Activated B cell treated with CpG ODN at 0.5 μM for 24 hours (primary cell): ENCODE measurements around the gene TLE3. TPM values are rescaled to one million over a fixed set of nuclear protein-coding genes. Genes with fewer than 3 reads are reported as not detected.

Source experiments
- ATAC-seq: fragments of 200-7000 bp; cut with Tn5 transposase; one replicate; pipeline ENCODE4 v1.10.0; 2021; ENCODE audit warnings: low read depth, mild to moderate bottlenecking, moderate library complexity
- CTCF ChIA-PET: fragments of 350-600 bp; sonication (Branson Sonifier 250); formaldehyde crosslinking; loops from one replicate; lab custom pipeline; 2021; ENCODE audit warnings: antibody characterized with exemption; lab: Charles Lee
- POLR2A ChIA-PET: fragments of 350-600 bp; sonication (Branson Sonifier 250); formaldehyde crosslinking; loops from one replicate; lab custom pipeline; 2021; ENCODE audit warnings: antibody characterized with exemption; lab: Charles Lee
- DNase-seq: peaks from one replicate; pipeline ENCODE4 v3.0.0; 2022
- H3K27ac Mint-ChIP-seq: one replicate; pipeline ENCODE4 v1.8.0; 2020; ENCODE audit warnings: mixed read lengths
- H3K27me3 Mint-ChIP-seq: one replicate; pipeline ENCODE4 v1.8.0; 2021; ENCODE audit warnings: mixed read lengths
- H3K36me3 Mint-ChIP-seq: one replicate; pipeline ENCODE4 v1.8.0; 2021; ENCODE audit warnings: low read depth, mixed read lengths
- H3K4me1 Mint-ChIP-seq: one replicate; pipeline ENCODE4 v1.8.0; 2021; ENCODE audit warnings: mixed read lengths
- H3K4me3 Mint-ChIP-seq: one replicate; pipeline ENCODE4 v1.8.0; 2020; ENCODE audit warnings: mild to moderate bottlenecking, mixed read lengths
- H3K9me3 Mint-ChIP-seq: one replicate; pipeline ENCODE4 v1.8.0; 2020; ENCODE audit warnings: mixed read lengths
- CTCF ChIP-seq: fragments of 200-600 bp; IDR thresholded peaks from one replicate; pipeline ENCODE4 v1.8.0; 2022; ENCODE audit warnings: antibody characterized with exemption, mild to moderate bottlenecking
- intact Hi-C: fragments of 100-400 bp; cut with micrococcal nuclease; formaldehyde crosslinking; loops from one replicate; pipeline ENCODE4 v1.15.1; 2024
- total RNA-seq: library from RNA; stranded (reverse); gene quantifications from 2 replicates; pipeline ENCODE4 v1.2.3, GENCODE V29; 2022

The TLE3 gene
- total RNA-seq, 1 donor from 2014 or later = 110 TPM

- Mint-ChIP-seq H3K27ac (no peak overlapping the region), H3K4me3 (no peak overlapping the region), H3K4me1 (peaks cover 4% of the 10 kb centered on the region), H3K27me3 (no peaks in the 10 kb centered on the region), H3K9me3 (no peaks in the 10 kb centered on the region), H3K36me3 (peaks cover 95% of the 10 kb centered on the region)
- intact Hi-C loops = no loop called here
- ATAC-seq = no peak
- ChIA-PET POLR2A (interaction anchor here (1.6 kb wide), 1 partner anchor 12 kb away, joined by 5 read pairs; no protein-coding TSS in a partner anchor), CTCF (no interaction called here)
- DNase-seq = no peak
- TF ChIP-seq CTCF = no peak
These were observed 43.9 kb downstream of the TLE3 start for GRCh38 chr15:70053716-70054229.

- CTCF ChIA-PET = no interaction called here
- no peak for TF ChIP-seq CTCF
- POLR2A ChIA-PET = interaction anchor here (1.6 kb wide), 1 partner anchor 11 kb away, joined by 5 read pairs; no protein-coding TSS in a partner anchor
- DNase-seq (no peak), ATAC-seq (no peak)
- intact Hi-C loops = no loop called here
- Mint-ChIP-seq H3K4me3 (no peak overlapping the region), H3K27ac (no peak overlapping the region), H3K27me3 (no peaks in the 10 kb centered on the region), H3K9me3 (no peaks in the 10 kb centered on the region), H3K36me3 (peaks cover 94% of the 10 kb centered on the region), H3K4me1 (peaks cover 4% of the 10 kb centered on the region)
These were observed 44.6 kb downstream of the TLE3 start for GRCh38 chr15:70053001-70053715.

- H3K4me1 Mint-ChIP-seq = peaks cover 9% of the 10 kb centered on the region
- intact Hi-C loops = no loop called here
These were observed 45.6 kb downstream of the TLE3 start for GRCh38 chr15:70051948-70052633.

GRCh38 chr15:70050970-70051369 lies 46.7 kb downstream of the TLE3 start:
- Mint-ChIP-seq H3K4me3 (no peak overlapping the region), H3K36me3 (peaks cover 95% of the 10 kb centered on the region), H3K9me3 (no peaks in the 10 kb centered on the region), H3K27ac (no peak overlapping the region), H3K4me1 (peaks cover 11% of the 10 kb centered on the region), H3K27me3 (no peaks in the 10 kb centered on the region)
- DNase-seq = no peak
- TF ChIP-seq CTCF = no peak
- ATAC-seq = no peak
- ChIA-PET POLR2A (no interaction called here), CTCF (interaction anchor here (1.2 kb wide), 1 partner anchor 49 kb away, joined by 3 read pairs; no protein-coding TSS in a partner anchor)
- intact Hi-C loops = no loop called here

More at GRCh38 chr15:70051948-70052633, 45.6 kb downstream of the TLE3 start:
- no peak for TF ChIP-seq CTCF
- POLR2A ChIA-PET = no interaction called here
- H3K27ac Mint-ChIP-seq = no peak overlapping the region
- ATAC-seq (peak; percentile 18), DNase-seq (no peak)
- H3K36me3 Mint-ChIP-seq = peaks cover 94% of the 10 kb centered on the region
- CTCF ChIA-PET = interaction anchor here (1.2 kb wide), 1 partner anchor 48 kb away, joined by 3 read pairs; no protein-coding TSS in a partner anchor
- no peak overlapping the region for H3K4me3 Mint-ChIP-seq
- H3K27me3 Mint-ChIP-seq = no peaks in the 10 kb centered on the region
- H3K9me3 Mint-ChIP-seq = no peaks in the 10 kb centered on the region

GRCh38 chr15:70050441-70050840 lies 47.3 kb downstream of the TLE3 start:
- H3K4me3 Mint-ChIP-seq = no peak overlapping the region
- CTCF ChIA-PET = no interaction called here
- H3K27me3 Mint-ChIP-seq = no peaks in the 10 kb centered on the region
- ATAC-seq (no peak), DNase-seq (no peak)
- POLR2A ChIA-PET = no interaction called here
- intact Hi-C loops = no loop called here
- H3K9me3 Mint-ChIP-seq = no peaks in the 10 kb centered on the region
- H3K36me3 Mint-ChIP-seq = peaks cover 91% of the 10 kb centered on the region
- no peak for TF ChIP-seq CTCF
- H3K27ac Mint-ChIP-seq = peak overlapping the region; percentile 6
- H3K4me1 Mint-ChIP-seq = peaks cover 11% of the 10 kb centered on the region
